Prostate gland (tissue), 2 donors: ENCODE results near the gene TACC2.

Experiments used
- POLR2A ChIP-seq: fragments of 450-650 bp; IDR thresholded peaks from one replicate; pipeline ENCODE4 v1.6.1; 2016; ENCODE audit warnings: antibody characterized with exemption, mild to moderate bottlenecking
- POLR2AphosphoS5 ChIP-seq: sonication (generic); formaldehyde crosslinking; IDR thresholded peaks from one replicate; pipeline ENCODE4 v1.6.1; 2017; ENCODE audit warnings: antibody characterized with exemption
- TF ChIP-seq, protein P1 (sequence below), 4 experiments: fragments of 200-600 bp in 2 of 4; fragments of 450-650 bp in 2 of 4; sonication (generic) in 2 of 4; IDR thresholded peaks; 1 replicate in 3 of 4; 2 replicates in 1 of 4; pipeline ENCODE4 v1.5.1; 2016 to 2019; ENCODE audit warnings: antibody characterized with exemption in 4 of 4, mild to moderate bottlenecking in 2 of 4, moderate library complexity in 2 of 4

GRCh38 chr10:122091722-122092121, 102.8 kb downstream of the TACC2 start:
- TF ChIP-seq, protein P1, sequence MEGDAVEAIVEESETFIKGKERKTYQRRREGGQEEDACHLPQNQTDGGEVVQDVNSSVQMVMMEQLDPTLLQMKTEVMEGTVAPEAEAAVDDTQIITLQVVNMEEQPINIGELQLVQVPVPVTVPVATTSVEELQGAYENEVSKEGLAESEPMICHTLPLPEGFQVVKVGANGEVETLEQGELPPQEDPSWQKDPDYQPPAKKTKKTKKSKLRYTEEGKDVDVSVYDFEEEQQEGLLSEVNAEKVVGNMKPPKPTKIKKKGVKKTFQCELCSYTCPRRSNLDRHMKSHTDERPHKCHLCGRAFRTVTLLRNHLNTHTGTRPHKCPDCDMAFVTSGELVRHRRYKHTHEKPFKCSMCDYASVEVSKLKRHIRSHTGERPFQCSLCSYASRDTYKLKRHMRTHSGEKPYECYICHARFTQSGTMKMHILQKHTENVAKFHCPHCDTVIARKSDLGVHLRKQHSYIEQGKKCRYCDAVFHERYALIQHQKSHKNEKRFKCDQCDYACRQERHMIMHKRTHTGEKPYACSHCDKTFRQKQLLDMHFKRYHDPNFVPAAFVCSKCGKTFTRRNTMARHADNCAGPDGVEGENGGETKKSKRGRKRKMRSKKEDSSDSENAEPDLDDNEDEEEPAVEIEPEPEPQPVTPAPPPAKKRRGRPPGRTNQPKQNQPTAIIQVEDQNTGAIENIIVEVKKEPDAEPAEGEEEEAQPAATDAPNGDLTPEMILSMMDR (IDR thresholded peaks at IDR 0.05) = no peak
- TF ChIP-seq POLR2AphosphoS5 = no peak
- no peak for TF ChIP-seq POLR2A
